ENCODE results near the gene FRMD4B.

GRCh38 chr3:69129531-69129930 is 256.4 kb downstream of the FRMD4B start:
- no peak for TF ChIP-seq POLR2AphosphoS5 (IDR thresholded peaks at IDR 0.05)
- TF ChIP-seq CTCF (IDR thresholded peaks at IDR 0.05), result no peak
- TF ChIP-seq POLR2A (IDR thresholded peaks at IDR 0.05), result no peak
